Measurements from ENCODE around the gene SYT14.
"Not testable (repeated sequence)": the region's sequence is repeated elsewhere in the genome, so short reads cannot be mapped to it uniquely, and the experiment has no call there.

- not testable (repeated sequence) for TF ChIP-seq ESRRA (IDR thresholded peaks at IDR 0.05; ENCODE audit: borderline replicate concordance, low read length); NR3C1 (IDR thresholded peaks at IDR 0.05)
These were observed 49.5 kb upstream of the SYT14 start for GRCh38 chr1:209888291-209889076.
